Body of pancreas (tissue), 4 donors: Measurements from ENCODE around the gene ACOT7. TPM values are rescaled to one million over a fixed set of nuclear protein-coding genes. Genes with fewer than 3 reads are reported as not detected.
A peak's percentile ranks its signal among the peaks of the same experiment; 100 is the strongest.

ENCODE experiments used
- ATAC-seq: fragments of 150-250 bp; one replicate; pipeline ENCODE4 v1.9.1; 2016
- DNase-seq, 4 donors: peaks; one replicate each; pipeline ENCODE4 v3.0.0-alpha.2; 2019
- H3K27ac ChIP-seq, 4 donors: fragments of 200-600 bp; sonication (generic); 1 replicate in 3 of 4; 2 replicates in 1 of 4; pipeline versions ENCODE4 v1.5.1 to v1.6.1; 2016 to 2019; ENCODE audit warnings: mild to moderate bottlenecking in 1 of 4, mixed read lengths in 1 of 4, moderate library complexity in 1 of 4
- H3K27me3 ChIP-seq, 2 donors: fragments of 200-600 bp; sonication (generic); one replicate each; pipeline ENCODE4 v1.6.0; 2016; ENCODE audit warnings: mild to moderate bottlenecking in 1 of 2
- H3K36me3 ChIP-seq, 2 donors: fragments of 200-600 bp; sonication (generic); replicated peaks in 1 of 2; 2 replicates each; pipeline ENCODE4 v1.5.1; 2016; ENCODE audit warnings: low read depth in 2 of 2; ENCODE audit not compliant: insufficient read depth in 1 of 2
- H3K4me1 ChIP-seq: fragments of 200-600 bp; sonication (generic); one replicate; pipeline ENCODE4 v1.6.0; 2016
- H3K4me3 ChIP-seq, 2 donors: fragments of 200-600 bp; sonication (generic); 1 replicate in 1 of 2; 2 replicates in 1 of 2; pipeline ENCODE4 v1.5.1; 2016 to 2019
- H3K9me3 ChIP-seq, 3 donors: fragments of 200-600 bp; sonication (generic); 1 replicate in 2 of 3; 2 replicates in 1 of 3; pipeline ENCODE4 v1.5.1; 2016
- CTCF ChIP-seq, 7 experiments: fragments of 450-650 bp in 4 of 7; fragments of 200-600 bp in 3 of 7; sonication (generic) in 3 of 7; IDR thresholded peaks; one replicate each; pipeline ENCODE4 v1.5.1; 2016 to 2019; ENCODE audit warnings: antibody characterized with exemption in 7 of 7
- POLR2A ChIP-seq, 3 donors: fragments of 450-650 bp; IDR thresholded peaks; one replicate each; pipeline ENCODE4 v1.6.1; 2016; ENCODE audit warnings: antibody characterized with exemption in 3 of 3, mild to moderate bottlenecking in 2 of 3
- WGBS, 2 donors: methylation state at CpG; one replicate each; pipeline ENCODE4 v1.1.5; 2017; 5-methylcytosine and 5-hydroxymethylcytosine counted together
- intact Hi-C: fragments of 100-400 bp; cut with DNase I; formaldehyde crosslinking; loops from one replicate; pipeline ENCODE4 v1.15.1; 2023
- total RNA-seq, 2 donors: library from RNA; depleted of rRNA; stranded (reverse); fragments of >200 nt; gene quantifications; one replicate each; pipeline ENCODE4 v1.1.0, GENCODE V29; 2016

Gene ACOT7
- total RNA-seq, 2 donors from 2014 or later: 6.0 to 33.0 TPM

- no peaks in the 10 kb centered on the region for H3K27me3 ChIP-seq
- H3K9me3 ChIP-seq: no peaks in the 10 kb centered on the region
- peak overlapping the region in 2 of 4 donors; percentile 8 to 22 for H3K27ac ChIP-seq
- ATAC-seq (no peak), DNase-seq (peak in 1 of 4 donors; percentile 38)
- H3K4me3 ChIP-seq: no peak overlapping the region
- TF ChIP-seq CTCF (IDR thresholded peaks at IDR 0.05) (no peak), POLR2A (IDR thresholded peaks at IDR 0.05) (no peak)
- H3K36me3 ChIP-seq: no peaks in the 10 kb centered on the region
- WGBS, 2 donors: 69% methylated on average over 7 to 10 of the region's 13 CpGs
- intact Hi-C loops: no loop called here
- peaks cover 41% of the 10 kb centered on the region for H3K4me1 ChIP-seq
These were observed 44.9 kb downstream of the ACOT7 start for GRCh38 chr1:6348511-6349191.

GRCh38 chr1:6347641-6348487, 45.7 kb downstream of the ACOT7 start:
- Histone ChIP-seq H3K36me3 (no peaks in the 10 kb centered on the region), H3K9me3 (no peaks in the 10 kb centered on the region), H3K4me3 (no peak overlapping the region), H3K4me1 (peaks cover 33% of the 10 kb centered on the region), H3K27me3 (no peaks in the 10 kb centered on the region), H3K27ac (peak overlapping the region in 2 of 4 donors; percentile 8 to 22)
- peak in 6 of 7 experiments; percentile 30 to 77 (median 60) for TF ChIP-seq CTCF (IDR thresholded peaks at IDR 0.05)
- TF ChIP-seq POLR2A (IDR thresholded peaks at IDR 0.05): no peak
- 53 to 59% methylated on average over 15 of the region's 15 CpGs for WGBS, 2 donors
- peak; percentile 39 to 65 (median 50) for DNase-seq
- no peak for ATAC-seq
- intact Hi-C loops: no loop called here

GRCh38 chr1:6345460-6345859, 48.1 kb downstream of the ACOT7 start:
- WGBS, 2 donors: 86 to 88% methylated on average over 7 to 14 of the region's 14 CpGs
- Histone ChIP-seq H3K4me3 (no peak overlapping the region), H3K9me3 (no peaks in the 10 kb centered on the region), H3K4me1 (peaks cover 9% of the 10 kb centered on the region), H3K36me3 (no peaks in the 10 kb centered on the region), H3K27me3 (no peaks in the 10 kb centered on the region), H3K27ac (no peak overlapping the region)
- DNase-seq (no peak), ATAC-seq (no peak)
- intact Hi-C loops: no loop called here
- TF ChIP-seq POLR2A (IDR thresholded peaks at IDR 0.05) (no peak), CTCF (IDR thresholded peaks at IDR 0.05) (no peak)

- ATAC-seq: no peak
- 79 to 100% methylated on average over 2 to 7 of the region's 7 CpGs for WGBS, 2 donors
- TF ChIP-seq POLR2A (IDR thresholded peaks at IDR 0.05) (no peak), CTCF (IDR thresholded peaks at IDR 0.05) (no peak)
These were observed 48.6 kb downstream of the ACOT7 start for GRCh38 chr1:6345009-6345408.

More at GRCh38 chr1:6345009-6345408, 48.6 kb downstream of the ACOT7 start:
- no peaks in the 10 kb centered on the region for H3K9me3 ChIP-seq
- intact Hi-C loops: no loop called here
- H3K27ac ChIP-seq: no peak overlapping the region
- no peaks in the 10 kb centered on the region for H3K27me3 ChIP-seq
- no peak for DNase-seq
- no peak overlapping the region for H3K4me3 ChIP-seq
- peaks cover 5% of the 10 kb centered on the region for H3K4me1 ChIP-seq
- H3K36me3 ChIP-seq: no peaks in the 10 kb centered on the region
